ENCODE data around the gene RASSF5. TPM values are rescaled to one million over a fixed set of nuclear protein-coding genes. Genes with fewer than 3 reads are reported as not detected.

RASSF5 gene
- total and polyA plus RNA-seq, 2 of the 13 experiments (the other 11 are each of a cell fraction or from before 2014, with no cell fraction given) = 0.18 to 0.40 TPM

DNA sequence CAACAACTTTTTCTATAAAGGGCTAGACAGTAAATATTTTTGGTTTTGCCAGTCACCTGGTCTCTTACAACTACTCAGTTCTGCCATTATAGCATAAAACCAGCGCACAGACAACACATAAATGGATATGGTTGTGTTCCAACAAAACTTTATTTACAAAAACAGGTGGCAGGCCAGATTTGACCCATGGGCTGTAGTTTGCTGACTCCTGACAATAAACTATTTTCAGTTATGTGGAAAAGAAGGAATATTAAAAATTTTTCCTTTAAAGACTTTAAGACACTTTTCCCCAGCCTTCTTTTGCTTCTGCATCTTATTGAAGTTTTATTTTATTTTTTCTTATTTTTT, 89.0 kb downstream of the RASSF5 start:
- intact Hi-C loops (cut with micrococcal nuclease; ENCODE audit: unreplicated experiment) (no loop called here), in situ Hi-C loops (cut with HindIII; ENCODE audit: extremely low pct_ligation_motif_present, low pct_unique_long_range_greater_than_20kb) (no loop called here)
- FAIRE-seq (no peak), ATAC-seq (no peak), DNase-seq (ENCODE audit: low spot score) (no peak)
- Histone ChIP-seq H3K27ac (ENCODE audit: extremely low read length, insufficient read depth, low read length) (no peak overlapping the region), H3K27me3 (ENCODE audit: control insufficient read depth in 1 of 2, insufficient read depth in 2 of 2, low read length in 2 of 2) (no peaks in the 10 kb centered on the region), H3K9ac (ENCODE audit: insufficient read depth, low read depth, low read length) (no peak overlapping the region), H3K79me2 (ENCODE audit: insufficient read depth, low read length) (no peaks in the 10 kb centered on the region), H3K4me3 (replicated peaks in 1 of 3; ENCODE audit: insufficient read depth in 1 of 3, low read depth in 2 of 3, low read length in 3 of 3) (no peak overlapping the region), H2AFZ (ENCODE audit: low read length) (no peak overlapping the region), H3K4me2 (ENCODE audit: low read depth, low read length) (no peak overlapping the region), H3K9me3 (ENCODE audit: low read length) (no peaks in the 10 kb centered on the region), H3K4me1 (ENCODE audit: insufficient read depth, low read length) (no peaks in the 10 kb centered on the region), H4K20me1 (ENCODE audit: insufficient read depth, low read length) (no peaks in the 10 kb centered on the region), H3K36me3 (replicated peaks in 1 of 2; ENCODE audit: control insufficient read depth in 1 of 2, insufficient read depth in 2 of 2, low read length in 2 of 2) (peaks cover 31 to 81% of the 10 kb centered on the region in 2 experiments)
- WGBS (ENCODE audit: low lambda C conversion rate) = 100% methylated on average over 1 of the region's 1 CpG
- no TSS peak for BruUV-seq (replicated peaks)
- TF ChIP-seq, protein P1, sequence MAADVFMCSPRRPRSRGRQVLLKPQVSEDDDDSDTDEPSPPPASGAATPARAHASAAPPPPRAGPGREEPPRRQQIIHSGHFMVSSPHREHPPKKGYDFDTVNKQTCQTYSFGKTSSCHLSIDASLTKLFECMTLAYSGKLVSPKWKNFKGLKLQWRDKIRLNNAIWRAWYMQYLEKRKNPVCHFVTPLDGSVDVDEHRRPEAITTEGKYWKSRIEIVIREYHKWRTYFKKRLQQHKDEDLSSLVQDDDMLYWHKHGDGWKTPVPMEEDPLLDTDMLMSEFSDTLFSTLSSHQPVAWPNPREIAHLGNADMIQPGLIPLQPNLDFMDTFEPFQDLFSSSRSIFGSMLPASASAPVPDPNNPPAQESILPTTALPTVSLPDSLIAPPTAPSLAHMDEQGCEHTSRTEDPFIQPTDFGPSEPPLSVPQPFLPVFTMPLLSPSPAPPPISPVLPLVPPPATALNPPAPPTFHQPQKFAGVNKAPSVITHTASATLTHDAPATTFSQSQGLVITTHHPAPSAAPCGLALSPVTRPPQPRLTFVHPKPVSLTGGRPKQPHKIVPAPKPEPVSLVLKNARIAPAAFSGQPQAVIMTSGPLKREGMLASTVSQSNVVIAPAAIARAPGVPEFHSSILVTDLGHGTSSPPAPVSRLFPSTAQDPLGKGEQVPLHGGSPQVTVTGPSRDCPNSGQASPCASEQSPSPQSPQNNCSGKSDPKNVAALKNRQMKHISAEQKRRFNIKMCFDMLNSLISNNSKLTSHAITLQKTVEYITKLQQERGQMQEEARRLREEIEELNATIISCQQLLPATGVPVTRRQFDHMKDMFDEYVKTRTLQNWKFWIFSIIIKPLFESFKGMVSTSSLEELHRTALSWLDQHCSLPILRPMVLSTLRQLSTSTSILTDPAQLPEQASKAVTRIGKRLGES (CRISPR knock-in tag; IDR thresholded peaks at IDR 0.05; ENCODE audit: borderline replicate concordance) = no peak
- no peak for TF ChIP-seq MEIS2 (CRISPR knock-in tag; IDR thresholded peaks at IDR 0.05)
- TF ChIP-seq ZNF678 (CRISPR knock-in tag; IDR thresholded peaks at IDR 0.05) = no peak
- TF ChIP-seq RARA (CRISPR knock-in tag; IDR thresholded peaks at IDR 0.05) = no peak
- TF ChIP-seq, protein P2, sequence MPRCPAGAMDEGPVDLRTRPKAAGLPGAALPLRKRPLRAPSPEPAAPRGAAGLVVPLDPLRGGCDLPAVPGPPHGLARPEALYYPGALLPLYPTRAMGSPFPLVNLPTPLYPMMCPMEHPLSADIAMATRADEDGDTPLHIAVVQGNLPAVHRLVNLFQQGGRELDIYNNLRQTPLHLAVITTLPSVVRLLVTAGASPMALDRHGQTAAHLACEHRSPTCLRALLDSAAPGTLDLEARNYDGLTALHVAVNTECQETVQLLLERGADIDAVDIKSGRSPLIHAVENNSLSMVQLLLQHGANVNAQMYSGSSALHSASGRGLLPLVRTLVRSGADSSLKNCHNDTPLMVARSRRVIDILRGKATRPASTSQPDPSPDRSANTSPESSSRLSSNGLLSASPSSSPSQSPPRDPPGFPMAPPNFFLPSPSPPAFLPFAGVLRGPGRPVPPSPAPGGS (CRISPR knock-in tag; IDR thresholded peaks at IDR 0.05) = no peak
- no peak for TF ChIP-seq MYC (CRISPR knock-in tag; IDR thresholded peaks at IDR 0.05; ENCODE audit: borderline replicate concordance)
- no peak for TF ChIP-seq ZNF446 (CRISPR knock-in tag; IDR thresholded peaks at IDR 0.05)
- TF ChIP-seq ZKSCAN1 (IDR thresholded peaks at IDR 0.05; ENCODE audit: low read length) = no peak
- no peak for TF ChIP-seq SP4 (CRISPR knock-in tag; IDR thresholded peaks at IDR 0.05)
- TF ChIP-seq IRX3 (CRISPR knock-in tag; IDR thresholded peaks at IDR 0.05; ENCODE audit: borderline replicate concordance, low read depth) = no peak
- no peak for TF ChIP-seq ZNF543 (CRISPR knock-in tag; IDR thresholded peaks at IDR 0.05)
- TF ChIP-seq ZNF790 (CRISPR knock-in tag; IDR thresholded peaks at IDR 0.05; ENCODE audit: borderline replicate concordance) = no peak
- POLR2A ChIA-PET = no interaction called here
- CTCF ChIA-PET (ENCODE audit: low intra/inter-chr PET ratio, low total read pairs) = no interaction called here
